HG03060 (cell line): ENCODE results near the gene LRSAM1.
"Not testable (repeated sequence)": the region's sequence is repeated elsewhere in the genome, so short reads cannot be mapped to it uniquely, and the experiment has no call there.

ENCODE experiments used
- ATAC-seq: cut with Tn5 transposase; IDR thresholded peaks from one replicate; pipeline ENCODE4 v1.9.1; 2021; ENCODE audit warnings: low read depth, moderate number of reproducible peaks; ENCODE audit not compliant: unreplicated experiment

LRSAM1 gene

DNA sequence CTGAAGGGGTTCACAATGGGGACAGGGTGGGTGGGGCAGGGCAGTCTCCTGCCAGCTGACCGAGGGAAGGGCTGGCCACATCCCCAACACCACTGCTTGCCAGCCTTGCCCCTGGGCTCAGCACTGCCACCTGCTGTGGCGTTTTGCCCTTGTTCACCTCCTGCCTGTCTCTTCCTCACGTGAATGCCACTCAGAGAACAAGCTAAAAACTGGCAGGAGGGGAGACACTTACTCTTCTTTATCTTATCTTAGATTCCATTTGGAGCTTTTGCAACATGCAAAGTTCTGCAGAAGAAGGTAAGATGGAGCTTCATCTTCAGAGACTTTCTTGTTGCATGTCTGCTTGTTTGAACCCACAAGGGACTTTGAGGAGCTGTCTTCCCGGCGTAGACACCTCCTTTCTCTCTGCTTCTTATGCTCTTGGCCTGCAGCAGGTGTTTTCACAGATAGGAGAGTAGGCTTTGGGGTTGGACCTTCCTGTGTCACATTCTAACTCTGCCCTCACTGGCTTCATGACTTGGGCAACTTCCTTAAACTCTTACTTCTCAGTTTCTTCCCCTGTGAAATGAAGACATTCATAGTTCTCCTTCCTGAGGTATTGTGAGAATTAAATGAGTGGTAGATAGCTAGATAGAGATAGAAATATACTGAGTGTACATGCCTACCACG is 4.1 kb downstream of the LRSAM1 start:
- ATAC-seq, result no peak

DNA sequence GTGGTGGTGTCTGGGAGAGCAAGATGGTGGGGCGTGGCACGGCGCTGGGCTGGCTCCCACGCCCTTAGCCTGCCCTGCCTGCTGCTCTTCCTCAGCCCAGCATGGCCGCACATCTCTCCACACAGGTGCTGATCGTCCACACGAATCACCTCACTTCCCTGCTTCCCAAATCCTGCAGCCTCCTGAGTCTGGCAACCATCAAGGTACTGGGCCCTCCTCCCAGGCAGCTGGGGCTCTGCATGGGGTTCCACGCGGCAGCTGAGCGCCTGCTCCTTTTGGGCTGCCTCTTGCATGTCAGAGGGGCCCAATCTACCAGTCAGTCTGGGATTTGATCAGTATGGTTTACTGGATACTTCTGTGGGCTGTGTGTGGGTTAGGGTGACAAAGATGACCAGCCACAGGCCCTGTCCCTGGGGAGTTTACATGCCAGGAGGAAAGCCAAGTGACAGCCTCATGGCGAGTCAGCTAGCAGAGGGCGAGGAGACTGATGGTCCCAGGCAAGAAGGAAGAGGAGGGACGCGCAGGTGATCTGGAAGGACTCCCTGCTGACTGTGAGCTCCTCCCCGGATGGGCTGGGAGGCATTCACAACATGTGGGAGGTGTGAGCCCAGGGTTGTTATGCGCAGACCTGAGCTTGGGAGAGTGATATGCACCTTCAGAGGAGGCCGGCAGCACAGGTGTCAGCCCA is 6.0 kb downstream of the LRSAM1 start:
- ATAC-seq, result no peak

DNA sequence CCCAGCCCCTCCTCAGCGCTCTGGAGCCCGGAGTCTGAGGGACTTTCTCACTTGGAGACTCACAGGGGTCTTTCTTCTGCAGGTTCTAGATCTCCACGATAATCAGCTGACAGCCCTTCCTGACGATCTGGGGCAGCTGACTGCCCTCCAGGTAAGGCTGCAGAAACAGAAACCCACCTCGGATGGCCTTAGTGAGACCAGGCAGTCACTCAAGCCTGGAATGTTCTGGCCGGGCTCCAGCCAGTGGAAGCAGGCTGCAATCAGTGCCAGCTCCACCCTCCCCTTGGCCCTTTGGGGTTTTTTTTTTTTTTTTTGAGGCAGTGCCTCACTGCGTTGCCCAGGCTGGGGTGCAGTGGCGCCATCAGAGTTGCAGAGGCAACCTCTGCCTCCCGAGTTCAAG is 7.6 kb downstream of the LRSAM1 start:
- no peak for ATAC-seq

DNA sequence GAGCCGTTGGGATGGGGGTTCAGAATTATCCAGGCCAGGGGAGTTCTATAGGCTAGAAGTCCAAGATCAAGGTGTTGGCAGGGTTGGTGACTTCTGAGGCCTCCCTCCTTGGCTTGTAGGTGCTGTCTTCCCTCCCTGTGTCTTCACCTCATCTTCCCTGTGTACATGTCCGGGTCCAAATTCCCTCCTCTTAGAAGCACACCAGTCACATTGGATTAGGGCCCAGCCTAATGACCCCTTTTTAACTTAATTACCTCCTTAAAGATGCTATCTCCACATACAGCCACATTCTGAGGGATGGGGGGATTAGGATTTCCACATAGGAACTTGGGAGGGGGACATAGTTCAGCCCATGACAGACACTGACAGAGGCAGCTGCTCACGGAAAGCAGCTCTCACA is 12.1 kb downstream of the LRSAM1 start:
- ATAC-seq, result no peak

DNA sequence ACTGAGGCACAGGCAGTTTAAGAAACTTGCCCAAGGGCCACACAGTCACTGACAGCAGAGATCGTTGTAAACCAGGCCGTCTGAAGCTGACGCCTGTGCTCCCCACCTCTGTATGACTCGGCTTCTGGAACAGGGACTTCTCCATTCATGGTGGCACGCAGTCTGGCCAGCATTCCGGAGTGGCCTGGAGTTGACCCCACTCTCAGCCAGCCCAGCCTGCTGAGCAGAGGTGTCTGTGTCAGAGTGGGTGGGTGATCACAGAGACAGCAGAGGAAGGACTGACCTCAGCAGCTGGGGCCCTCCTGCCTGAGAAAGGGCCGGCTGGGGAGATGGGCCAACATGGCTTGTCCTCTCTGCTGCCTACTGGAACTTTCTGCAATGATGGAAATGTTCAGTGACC is 12.6 kb downstream of the LRSAM1 start:
- ATAC-seq, result no peak

DNA sequence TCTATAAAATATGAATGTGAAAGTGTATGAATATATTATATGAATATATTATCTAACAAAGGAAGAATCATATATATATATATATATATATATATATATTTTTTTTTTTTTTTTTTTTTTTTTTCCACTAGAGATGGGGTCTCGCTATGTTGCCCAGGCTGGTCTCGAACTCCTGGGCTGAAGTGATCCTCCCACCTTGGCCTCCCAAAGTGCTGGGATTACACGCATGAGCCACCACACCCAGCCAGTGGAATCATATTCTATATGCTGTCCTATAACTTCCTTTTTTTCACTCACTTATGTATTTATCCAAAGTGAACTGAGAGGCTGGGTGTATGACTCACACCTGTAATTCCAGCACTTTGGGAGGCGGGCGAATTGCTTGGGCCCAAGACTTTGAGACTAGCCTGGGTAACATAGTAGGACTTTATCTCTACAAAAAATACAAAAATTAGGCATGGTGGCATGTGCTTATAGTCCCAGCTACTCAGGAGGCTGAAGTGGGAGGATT is 15.2 kb downstream of the LRSAM1 start:
- ATAC-seq, result not testable (repeated sequence)

DNA sequence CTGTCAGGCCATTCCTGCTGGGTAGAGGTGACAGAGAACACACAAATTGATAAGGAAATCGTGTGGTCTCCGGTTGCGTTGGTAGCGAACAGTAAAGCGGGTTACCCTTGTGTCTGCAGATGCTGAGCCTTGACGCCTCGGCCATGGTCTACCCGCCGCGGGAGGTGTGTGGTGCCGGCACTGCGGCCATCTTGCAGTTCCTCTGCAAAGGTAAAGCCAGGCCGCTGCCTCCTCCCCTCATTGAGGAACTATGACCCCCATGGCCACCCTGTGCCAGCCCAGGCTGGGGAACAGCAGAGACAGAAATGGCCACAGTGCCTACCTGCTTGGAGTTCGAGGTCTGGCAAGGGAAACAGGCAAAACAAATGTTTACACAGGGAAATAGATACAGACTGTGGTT is 16.3 kb downstream of the LRSAM1 start:
- no peak for ATAC-seq

DNA sequence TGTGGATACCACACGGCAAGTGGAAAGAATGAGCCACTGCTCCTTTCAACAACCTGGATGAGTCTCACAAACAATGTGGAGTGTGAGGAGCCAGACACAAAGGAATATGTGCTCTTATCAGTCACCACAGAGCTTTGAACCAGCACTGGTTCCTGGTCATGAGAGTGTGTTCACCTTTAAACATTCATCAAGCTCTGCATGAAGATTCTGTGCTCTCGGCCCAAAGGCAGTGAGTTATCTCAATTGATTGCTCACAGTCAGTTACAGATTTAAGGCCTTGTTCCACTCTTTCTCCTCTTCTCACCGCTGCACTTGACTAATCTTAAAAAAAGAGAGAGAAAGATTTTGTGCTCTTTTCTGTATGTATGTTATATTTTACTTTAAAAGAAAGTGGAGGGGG is 19.4 kb downstream of the LRSAM1 start:
- ATAC-seq, result no peak

DNA sequence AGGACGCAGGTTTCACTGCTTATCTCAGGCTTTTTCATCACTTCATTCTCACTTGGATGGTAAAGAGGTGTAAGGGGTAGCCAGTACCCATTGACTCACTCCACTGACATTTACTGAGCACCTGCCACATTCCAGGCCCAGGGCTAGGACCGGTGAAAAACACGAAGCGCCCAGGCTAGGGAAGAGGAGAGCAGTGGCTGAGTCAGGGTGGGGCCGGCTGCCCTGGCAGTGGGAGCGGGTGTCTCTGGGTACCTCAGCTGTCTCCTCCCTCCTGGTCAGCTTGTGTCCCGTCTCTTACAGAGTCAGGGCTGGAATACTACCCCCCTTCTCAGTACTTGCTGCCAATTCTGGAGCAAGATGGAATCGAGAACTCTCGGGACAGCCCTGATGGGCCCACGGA is 22.2 kb downstream of the LRSAM1 start:
- ATAC-seq, result no peak

DNA sequence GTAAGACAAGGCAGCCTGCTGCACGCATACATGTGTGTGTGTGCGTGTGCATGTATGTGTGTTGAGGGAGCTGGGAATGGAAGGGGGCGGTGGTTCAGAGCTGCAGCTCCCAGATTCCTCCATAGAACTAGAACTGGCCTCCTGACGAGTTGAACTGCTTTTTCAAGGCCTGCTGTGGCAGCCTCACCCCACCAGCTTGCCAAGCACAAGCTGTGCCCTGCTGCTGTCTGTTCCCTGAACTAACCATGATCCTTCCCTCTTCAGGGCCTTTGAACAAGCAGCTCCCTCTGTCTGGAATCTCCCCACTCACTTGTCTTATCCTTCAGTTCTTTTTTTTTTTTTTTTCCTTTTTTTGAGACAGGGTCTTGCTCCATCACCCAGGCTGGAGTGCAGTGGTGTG is 22.6 kb downstream of the LRSAM1 start:
- ATAC-seq, result no peak

DNA sequence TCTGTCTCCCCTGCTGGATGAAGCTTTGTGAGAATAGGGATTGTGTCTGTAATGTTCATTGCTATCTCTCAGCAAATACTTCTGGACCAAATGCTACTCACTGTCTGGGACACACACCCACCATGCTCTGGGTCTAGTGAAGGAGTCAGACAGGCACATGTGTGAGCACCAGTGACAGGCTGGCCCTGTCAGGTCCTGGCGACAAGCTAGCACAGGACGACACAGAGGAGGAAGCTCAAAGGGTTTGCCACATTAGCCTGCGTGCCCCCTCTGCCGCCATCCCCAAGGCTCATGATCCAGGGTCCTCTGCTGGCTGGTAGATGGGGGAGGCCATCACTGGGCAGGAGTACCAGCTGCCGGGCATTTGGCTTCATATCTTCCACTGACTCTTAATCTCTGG is 23.3 kb downstream of the LRSAM1 start:
- no peak for ATAC-seq

DNA sequence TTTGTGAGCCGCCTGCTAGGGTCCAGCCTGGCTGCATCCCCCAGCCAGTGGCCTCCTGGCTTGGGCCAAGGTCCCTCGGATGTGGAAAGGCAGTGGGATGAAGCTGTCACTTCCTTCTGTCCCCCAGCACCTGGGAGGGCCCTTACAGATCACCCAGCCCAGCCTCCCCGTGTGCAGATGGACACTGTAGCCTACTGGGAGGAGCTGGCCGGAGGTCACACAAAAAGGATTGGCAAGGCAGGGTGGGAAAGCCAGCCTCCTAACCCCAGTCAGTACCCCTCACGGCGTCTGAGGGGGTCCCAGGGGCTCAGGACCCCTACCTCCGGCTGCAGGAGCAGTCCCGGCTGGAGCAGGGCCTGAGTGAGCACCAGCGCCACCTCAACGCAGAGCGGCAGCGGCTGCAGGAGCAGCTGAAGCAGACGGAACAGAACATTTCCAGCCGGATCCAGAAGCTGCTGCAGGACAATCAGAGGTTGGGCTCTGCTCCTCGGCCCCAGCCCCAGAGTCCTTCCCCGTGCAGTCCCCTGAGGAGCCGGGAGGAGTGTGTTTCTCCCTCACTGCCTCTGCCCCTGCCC is 28.3 kb downstream of the LRSAM1 start:
- ATAC-seq, result no peak

DNA sequence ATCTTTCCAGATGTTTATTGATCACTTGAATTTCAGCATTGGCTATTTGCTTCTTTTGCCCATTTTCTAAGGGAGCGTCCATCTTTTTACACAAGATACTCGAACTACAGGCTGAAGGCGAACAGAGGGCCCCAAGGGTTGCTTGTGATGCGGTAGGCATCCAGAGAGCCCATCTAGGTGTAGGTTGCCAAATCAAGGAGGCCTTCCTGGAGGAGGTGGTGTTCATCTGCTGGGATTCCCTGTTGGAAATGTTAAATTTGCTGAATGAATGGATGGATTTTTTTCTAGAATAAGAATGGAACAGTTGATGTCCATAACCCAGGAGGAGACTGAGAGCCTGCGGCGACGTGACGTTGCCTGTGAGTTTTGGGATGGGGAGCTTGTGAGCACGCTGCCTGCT is 31.4 kb downstream of the LRSAM1 start:
- ATAC-seq, result no peak

DNA sequence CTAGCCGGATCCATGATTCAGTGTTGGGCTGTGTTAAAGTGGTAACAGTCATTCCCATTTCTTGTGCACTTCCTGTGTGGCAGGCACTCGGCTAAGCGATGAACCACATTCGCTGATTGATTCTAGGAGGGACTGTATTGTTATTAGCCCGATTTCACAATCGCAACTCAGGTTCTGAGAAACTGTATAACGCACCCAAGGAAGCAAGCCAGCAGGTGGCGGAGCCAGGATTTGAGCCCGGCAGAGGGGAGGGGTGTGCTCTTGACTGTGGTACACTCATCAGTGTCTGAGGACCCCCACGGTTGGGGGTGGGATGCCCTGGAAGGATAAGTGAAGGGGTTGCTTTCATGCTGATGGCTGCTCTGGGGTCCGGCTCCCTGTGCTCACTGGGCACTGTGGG is 34.7 kb downstream of the LRSAM1 start:
- ATAC-seq, result no peak

DNA sequence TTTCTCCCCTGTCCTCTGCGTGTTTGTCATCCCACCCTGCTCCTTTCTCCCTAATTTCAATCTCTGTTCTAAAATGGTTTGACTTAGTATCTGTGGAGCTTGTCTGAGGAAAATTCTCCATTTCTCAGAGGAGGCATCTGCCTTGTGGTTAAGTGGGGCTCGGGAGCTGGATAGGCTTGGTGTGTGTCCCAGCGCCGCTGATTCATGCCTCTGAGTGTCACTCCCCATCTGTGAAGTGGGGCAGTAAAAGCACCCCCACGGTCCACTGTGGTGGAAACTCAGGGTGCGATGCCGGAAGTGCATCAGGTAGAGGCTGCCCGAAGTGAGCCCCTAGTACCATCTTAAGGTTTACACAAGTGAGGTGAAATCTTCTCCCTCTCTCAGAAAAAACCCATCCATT is 37.6 kb downstream of the LRSAM1 start:
- ATAC-seq, result no peak

DNA sequence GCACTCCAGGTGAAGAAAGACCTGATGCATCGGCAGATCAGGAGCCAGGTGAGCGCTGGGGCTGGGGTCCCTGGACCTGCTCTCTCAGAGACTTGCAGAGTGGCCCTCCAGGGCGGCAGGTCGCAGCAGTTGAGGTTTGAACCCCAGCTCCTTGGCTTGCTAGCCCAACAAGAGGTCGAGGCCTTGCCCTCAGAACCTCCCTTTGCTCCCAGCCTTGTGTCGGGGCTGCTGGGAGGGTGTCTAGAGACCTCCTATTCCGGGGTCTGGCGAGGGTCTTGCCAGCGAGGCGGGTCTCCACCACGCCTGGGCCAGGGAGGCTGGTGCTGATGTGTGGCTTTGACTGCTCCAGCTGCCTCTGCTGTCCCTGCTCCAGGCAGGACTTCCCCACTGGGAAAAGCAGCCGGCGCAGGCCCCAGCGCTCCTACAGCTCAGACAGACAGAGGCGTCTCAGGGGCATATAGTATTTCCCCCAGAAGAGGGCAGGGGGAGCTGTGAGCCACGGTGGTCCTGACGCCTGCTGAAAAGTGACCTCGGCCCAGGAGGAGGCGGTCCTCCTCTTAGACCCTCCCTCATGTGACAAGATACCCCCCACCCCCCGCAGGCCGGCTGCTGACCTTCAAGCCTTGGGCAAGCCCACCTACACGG is 38.3 kb downstream of the LRSAM1 start:
- no peak for ATAC-seq

DNA sequence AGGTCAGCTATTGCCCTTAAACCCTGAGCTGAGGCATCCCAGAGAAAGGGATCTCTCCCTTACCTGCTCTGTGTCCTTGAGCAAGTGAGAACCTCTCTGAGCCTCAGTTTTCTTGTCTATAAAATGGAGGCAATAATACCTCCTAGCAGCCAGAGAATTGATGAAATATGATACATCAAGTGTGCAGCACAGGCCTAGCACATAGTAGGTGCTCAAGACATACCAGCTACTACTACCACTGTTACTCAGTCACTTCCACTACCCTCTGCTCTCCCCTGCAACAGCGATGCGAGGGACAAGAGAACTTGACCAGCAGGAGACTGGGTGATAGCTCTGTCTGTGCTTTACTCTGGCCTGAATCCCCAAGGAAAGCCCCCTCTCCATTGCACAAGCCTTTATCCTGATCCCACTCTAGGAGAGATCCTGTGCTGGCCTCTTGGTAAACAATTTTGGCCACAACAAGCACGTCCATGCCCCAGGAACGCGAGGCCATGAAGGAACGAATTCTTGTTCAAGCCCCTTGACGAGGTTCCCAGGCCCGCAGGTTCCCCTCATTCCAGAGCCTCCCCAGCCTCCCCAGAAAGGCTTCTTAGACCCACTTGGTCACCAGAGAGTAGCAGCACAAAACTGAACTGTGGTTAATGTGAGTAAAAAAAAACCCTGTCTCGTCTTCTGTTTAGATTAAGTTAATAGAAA is 39.4 kb downstream of the LRSAM1 start:
- ATAC-seq, result no peak

DNA sequence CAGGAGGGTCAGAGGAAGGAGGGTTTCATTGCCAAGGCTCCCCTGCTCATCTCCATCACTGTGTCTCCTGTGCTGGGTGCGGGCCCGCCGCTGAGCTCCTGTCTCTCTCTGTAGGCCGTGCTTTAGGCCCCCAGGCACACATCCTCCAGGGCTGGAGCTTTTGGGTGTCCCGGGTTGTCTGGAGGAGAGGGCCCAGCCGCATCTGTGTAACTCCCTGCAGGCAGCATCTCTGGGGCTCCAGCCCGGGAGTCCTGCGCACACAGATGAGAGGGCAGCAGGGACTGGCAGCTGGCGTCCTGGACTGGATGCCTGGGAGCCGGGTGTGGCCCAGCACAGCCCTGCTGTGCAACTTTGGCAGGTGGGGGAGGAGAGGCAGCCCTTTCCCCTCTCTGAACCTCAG is 40.2 kb downstream of the LRSAM1 start:
- ATAC-seq, result no peak

DNA sequence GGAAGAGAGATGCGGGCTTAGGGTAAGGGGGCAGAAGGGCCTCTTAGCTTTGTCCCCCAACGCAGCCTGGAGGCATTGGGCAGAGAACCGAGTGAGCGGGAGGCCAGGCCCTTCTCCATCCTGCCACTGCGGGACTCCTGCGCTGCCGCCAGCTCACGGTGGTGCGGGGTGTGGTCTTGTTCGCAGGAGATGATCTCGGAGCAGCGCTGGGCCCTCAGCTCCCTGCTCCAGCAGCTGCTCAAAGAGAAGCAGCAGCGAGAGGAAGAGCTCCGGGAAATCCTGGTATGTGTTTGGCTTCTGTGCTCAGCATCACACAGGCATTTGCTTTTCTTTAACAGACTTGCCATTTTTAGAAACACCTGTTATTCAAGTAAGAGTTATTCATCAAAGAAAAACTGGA is 41.3 kb downstream of the LRSAM1 start:
- no peak for ATAC-seq

DNA sequence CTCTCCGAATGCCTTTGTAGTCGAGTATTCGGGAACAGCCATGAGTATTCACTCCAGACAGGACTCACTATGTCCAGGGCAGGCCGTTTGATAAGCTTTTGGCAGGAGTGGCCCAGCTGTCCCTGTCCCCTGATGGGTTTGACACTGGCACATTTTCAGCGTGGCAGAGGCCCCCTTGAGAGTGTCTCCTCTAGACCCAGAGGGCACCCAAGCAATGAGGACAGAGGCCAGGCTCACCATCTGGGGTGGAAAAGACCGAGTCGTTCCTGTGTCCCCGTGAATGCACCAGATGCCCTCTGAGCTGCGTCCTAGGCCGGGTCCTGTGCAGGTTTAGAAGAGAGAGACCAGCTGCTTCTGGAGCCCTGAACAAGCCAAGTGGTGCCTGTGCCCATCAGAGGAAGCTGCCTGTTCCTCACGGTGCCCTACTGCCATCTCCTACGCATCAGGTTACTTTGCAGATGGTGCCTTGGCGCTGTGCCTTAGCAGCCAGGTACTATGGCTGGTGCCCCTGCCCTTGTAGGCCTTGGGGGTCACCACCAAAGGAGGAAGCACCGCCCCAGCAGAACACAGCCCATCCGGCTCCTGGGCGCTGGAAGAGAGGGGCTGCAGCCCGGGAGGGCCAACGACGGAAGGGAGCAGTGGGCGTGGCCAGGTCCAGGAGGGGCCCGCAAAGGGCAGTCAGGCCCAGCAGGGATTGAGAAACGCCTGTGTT is 42.4 kb downstream of the LRSAM1 start:
- no peak for ATAC-seq
